Stimulated activated CD4-positive, alpha-beta T cell treated with anti-CD3 and anti-CD28 coated beads, Interleukin-2, amount 100 ng/mL, for 4 hours (primary cell): Measurements from ENCODE around the gene SNX18.
"Not testable (repeated sequence)": the region's sequence is repeated elsewhere in the genome, so short reads cannot be mapped to it uniquely, and the experiment has no call there.

ENCODE experiments used
- DNase-seq: peaks from one replicate; pipeline ENCODE4 v3.0.0-alpha.2; 2020; ENCODE audit warnings: low read depth

Gene SNX18

DNA sequence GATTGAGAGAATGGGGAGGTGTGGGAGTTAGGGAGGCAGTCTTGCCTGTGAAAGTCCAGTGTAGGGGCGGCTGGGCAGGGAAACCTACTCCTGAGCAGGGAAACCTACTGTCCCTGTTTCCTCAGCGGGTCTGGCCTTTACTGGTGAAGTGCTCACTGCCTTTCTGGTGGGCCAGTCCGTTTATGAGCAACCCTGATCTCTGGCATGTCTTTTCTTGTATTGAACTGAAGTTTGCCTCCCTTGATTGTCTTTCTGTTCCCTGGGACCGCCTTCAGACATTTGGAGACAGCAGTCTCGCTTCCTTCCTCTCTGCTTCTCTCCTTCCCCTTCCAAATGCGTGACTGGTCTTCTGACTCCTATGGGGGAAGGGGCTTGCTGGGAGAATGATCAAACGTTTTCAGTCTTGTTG is 2.9 kb downstream of the SNX18 start:
- DNase-seq, result no peak

DNA sequence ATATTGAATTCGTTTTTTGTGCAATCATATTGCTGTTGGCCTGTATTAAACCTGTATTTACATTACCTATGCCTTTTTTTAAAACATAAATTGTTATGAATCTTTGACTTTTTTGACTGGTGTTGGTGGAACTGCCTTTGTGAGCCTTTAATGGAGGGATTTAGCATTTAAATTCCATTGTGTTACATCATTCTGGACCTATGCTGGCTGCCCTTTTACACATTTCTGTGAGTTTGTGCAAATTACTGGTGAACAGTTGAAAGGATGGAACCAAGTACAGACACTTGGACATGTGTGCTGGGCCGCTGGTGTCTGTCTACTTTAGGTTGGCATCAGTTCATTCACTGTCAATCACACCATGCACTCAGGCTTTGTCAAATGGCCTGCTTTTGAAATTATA is 3.4 kb downstream of the SNX18 start:
- no peak for DNase-seq

DNA sequence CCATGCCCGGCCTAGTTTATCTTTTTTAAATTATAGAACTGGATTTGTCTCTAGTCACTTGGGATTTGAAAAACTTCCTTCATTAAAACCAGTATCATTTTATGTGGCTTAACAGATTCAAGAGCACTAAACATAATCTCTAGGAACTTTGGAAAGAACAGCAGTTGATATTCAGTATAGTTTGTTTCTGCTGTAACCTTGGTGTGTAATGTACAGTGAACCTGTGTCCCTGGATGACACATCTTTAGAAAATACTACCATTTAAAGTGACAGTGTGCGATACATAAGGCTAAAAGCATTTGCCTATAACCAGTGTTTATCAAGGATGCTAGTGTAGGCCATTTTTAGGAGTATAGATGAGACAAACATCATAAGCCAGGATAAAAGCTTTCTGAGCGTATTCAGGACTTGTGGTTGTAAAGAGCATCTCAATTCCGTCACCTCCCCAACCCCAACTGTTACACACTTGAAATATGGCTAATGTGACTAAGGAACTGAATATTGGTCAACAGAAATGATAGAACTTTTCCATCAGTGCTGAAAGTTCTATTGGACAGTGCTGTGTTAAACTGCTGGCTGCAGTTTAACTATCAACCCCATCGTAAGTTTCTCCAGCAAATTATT is 4.4 kb downstream of the SNX18 start:
- DNase-seq, result no peak

DNA sequence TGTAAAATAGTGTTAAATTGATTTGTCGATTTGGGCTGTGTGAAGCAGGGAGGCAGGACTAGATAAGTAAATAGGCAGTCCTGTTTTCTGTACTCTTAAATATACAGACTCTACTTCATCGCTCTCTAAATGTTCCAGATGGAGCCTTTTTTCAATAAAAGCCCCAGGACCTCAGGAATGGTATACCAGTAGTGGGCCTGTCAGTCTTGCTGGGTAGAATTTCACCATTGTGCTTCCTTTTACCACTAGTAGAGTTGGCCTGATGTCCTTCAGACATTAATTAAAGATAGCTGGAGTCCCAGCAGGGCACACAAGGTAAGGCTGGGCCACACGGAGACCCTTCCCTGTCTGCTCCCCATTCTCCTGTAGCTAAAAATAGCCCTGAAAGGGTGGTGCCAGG is 6.0 kb downstream of the SNX18 start:
- no peak for DNase-seq

DNA sequence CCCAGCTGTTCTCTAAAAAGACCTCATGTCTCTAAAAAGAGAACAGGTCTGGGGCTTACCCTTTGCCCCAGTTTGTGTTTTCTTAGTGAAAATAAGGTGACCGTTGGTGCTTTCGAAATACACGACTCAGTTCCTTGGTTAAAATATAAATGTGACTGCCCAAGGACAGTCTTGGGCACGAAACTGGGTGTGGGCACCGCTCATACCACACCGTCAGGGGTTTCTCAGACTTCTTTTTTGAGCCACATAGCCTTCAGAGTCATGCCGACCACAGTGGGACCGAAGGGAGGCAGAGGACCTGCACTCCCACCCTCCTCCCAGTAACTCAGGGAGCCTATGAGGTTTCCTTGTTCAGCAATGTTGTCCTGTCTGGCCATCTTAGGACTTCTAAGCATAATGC is 6.5 kb downstream of the SNX18 start:
- DNase-seq, result no peak

DNA sequence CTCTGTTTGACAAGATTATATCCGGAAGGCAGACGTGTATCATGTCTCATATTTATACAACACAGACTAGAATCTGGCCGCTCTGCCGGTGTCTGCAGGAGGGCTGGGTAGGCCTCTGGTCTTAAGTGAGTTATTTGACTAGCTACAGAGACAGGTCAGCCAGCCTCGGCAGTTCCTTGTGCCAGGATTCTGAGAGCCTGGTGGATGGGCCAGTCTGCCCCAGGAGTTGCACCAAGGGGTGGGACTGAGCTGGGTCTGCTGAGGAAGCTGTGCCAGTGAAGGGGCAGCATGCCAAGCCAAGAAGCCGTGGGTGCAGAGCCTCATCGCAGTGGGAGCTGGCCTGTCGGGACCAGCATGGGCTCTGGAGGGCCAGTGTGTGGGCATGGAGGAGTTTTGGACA is 7.1 kb downstream of the SNX18 start:
- no peak for DNase-seq

DNA sequence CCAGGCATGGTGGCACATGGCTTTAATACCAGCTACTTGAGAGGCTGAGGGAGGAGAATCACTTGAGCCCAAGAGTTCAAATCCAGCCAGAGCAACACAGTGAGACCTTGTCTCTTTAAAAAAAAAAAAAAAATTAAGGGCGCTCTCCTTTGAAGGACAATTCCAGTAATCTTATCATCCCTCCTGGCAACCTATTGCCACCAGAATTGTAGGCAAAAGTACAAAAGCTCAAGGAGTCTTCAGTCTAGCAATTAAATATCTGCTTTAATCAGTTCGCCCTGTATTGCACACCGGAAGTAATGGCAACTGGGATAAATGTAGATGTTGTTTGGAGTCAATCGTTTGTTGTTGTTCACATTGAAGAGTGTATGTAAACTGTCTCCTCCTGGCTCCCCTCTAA is 7.7 kb downstream of the SNX18 start:
- no peak for DNase-seq

DNA sequence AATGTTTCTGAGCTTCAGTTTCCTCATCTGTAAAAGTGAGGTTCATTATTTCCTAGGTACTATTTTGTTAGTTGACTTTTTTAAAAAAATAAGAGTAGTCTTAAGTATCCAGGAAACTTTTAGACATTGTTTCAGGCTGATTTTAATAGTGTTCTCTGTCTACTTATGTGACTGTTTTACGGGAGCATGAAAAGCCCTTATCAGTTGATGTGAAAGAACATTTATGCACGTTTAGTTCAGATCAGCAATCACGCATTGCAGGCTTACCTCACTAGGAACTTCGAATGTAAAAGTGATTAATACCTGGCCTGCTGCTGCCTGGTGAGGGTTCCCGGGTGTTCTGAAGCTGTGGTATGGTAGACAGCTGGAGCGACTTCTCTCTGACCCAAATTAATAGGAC is 8.1 kb downstream of the SNX18 start:
- no peak for DNase-seq

DNA sequence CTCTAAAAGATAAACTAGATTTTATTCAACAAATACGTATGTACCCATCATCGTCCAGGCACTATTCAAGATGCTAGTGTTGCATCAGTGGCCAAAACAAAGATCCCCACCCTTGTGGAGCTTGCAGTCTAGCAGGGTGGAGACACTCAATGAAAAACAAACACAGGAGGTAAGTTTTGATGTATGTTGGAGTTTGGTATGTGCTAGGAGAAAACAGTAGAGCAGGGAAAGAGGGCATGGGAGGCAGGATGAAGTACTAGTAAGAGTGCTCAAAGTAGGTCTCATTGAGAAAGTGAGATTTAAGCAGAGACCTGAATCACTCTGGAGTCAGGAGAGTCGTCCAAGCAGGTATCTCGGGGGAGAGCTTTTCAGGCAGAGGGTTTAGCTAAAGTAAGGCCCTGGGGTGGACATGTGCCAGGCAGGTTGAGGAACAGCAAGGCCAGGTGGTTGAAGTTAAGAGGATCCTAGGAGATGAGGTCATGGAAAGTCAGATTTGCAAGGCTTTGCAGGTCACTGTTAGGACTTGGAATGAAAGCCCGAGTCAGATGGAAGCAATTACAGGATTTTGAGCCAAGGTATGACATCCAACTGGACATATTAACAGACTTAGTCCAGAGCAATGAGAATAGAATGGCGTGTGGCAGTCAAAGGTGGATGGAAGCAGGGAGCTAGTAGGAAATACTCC is 9.2 kb downstream of the SNX18 start:
- no peak for DNase-seq

DNA sequence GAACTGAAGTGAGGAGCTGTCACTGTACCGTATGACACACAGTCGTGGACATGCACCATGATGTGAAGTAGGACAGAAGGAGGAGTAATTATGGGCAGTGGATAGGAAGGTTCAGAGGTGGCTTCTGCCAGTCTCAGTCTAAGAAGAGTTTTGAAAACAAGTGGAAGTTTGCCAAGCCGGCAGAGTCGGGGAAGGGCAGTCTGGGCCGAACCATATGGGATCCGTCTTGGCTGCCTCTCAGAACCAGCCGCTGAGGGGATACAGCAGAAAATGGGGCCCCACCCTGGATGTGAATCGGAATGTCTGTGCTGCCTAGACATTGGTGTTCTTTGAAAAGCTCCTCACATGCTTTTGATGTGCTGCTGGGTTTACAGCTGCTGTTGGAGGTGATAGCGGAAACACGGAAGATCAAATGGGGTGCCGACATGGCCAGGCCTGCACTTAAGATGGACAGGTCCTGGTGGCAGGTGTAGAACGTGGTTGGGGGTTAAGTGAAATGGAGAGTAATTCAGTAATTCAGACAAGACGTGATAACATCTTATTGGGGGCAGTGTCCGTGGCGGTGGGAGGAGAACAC is 11.2 kb downstream of the SNX18 start:
- DNase-seq, result no peak

DNA sequence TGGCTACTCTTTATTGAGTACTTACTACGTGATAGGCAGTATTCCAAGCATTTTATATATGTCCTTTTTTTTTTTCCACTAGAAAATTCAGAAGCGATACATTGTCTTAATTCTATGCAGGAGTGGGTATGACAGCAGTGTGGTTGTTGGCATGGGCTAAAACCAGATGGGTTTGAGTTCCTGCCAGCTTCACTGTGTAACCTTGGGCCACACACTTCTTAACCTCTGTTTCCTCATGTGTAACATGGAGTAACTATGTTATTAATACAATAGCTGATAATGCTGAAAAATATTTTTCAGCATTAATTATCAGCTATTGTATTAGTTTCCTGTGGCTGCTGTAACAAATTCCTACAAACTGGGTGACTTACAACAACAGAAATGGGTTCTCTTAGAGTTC is 12.0 kb downstream of the SNX18 start:
- no peak for DNase-seq

DNA sequence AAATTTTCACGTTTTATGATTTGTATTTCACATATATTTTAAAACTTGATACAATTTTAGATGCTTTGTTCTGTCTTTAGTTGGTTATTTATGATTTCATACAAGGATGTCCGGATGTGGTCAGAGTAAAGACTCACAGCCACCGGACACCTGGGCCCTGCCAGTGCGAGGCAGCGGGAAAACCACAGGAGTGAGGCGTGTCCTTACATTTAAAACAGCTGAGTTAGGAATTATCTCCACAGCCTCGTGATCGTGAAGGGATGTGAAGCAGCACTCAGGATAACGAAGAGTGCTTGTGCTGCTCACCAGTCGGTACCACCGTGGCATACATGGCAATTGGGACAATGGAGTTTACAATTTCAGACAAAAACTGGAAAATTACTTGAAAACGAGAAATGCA is 14.0 kb downstream of the SNX18 start:
- DNase-seq, result no peak

DNA sequence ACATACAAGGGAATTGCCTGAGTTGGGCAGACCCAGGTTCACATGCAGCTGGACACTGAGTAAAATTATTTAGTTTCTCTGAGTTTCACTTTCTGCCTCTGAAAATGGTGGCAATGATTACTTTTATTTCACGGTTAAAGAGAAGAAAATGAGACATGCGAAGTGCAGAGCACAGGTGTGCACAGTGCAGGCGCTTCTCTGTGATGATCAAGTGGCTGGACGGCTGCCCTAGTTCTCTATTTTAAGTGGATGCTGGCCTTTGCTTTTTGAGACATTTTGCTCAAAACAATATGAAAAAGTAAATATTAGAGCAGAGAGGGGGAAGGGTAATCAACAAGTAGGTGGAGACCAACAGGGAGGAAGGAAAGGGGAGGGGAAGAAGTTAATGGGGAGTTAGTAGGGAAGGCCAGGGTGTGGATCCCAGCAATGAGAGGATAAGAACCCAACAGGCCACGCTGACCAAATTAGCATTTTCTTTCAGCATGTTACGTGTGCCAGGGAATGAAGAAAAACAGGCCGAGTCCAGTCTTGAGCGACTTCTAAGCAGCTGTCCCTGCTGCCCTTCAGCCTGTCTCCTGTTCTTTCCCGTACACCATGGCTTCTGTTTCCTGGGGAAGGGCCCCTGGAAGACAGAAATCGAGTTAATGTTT is 16.1 kb downstream of the SNX18 start:
- no peak for DNase-seq

DNA sequence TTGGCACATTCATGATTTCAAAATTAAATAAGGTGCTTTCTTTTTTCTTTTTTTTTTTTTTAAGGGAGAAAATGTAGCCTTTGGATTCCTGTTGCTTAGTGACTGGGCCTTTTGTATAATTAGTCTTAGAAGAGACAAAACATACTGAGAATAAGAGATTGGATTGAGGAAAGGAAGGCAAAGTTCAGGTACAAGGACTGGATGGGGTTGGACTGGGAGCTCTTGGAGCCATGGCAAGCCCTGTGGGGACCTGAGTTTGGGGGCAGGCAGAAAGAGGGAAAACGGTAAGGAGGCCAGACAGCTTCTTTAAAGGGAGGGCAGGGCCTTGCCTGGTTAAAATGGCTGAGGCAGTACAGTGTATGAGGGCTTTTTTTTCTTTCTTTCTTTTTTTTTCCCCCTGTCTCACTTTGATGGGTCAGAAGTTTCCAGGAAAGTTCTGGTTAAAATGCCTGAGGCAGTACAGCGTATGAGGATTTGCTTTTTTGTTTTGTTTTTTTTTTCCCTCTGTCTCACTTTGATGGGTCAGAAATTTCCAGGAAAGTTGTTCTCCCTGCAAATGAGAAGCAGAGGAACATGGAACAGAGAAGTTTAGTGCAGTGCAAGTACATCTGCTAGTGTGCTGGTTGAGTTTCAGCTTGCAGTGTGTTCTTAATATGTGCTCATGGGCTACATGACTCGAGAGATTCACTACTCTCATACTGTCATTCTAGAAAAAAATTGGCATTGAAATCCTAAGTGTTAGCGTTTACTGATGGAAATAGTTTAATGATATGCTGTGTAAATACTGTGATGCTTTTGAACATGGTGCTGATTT is 16.8 kb downstream of the SNX18 start:
- DNase-seq, result no peak

DNA sequence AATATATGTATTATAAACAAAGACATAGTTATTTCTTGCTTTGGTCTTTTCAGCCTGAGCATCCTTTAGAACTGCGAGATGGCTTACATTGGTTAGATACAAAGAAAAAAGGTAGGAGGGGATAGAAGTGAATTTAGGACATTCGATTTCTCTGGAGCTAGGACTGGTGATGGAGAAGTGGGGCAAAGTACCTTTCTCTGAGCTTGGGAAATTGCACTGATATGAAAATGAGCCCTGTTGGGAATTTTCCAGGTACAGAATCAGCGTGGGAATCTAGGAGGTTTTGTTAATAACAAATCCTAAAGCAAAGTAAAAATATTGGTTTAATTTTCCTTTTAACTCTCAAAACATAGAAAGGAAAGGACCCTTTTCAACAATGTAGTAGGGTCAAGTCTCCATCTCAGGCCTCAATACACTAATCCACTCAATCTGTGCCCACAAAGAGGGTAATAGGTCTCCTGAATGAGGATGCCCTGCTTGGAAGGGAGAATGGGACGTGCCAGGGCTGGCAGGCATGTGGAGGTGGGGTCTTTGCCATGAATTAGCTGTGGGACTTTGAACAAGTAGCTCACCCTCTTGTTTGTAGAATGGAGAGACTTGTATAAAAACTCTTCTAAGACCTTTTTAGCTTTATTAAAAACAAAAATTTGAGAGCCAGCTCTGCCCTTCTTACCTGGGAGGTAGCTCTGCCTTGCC is 17.7 kb downstream of the SNX18 start:
- no peak for DNase-seq

DNA sequence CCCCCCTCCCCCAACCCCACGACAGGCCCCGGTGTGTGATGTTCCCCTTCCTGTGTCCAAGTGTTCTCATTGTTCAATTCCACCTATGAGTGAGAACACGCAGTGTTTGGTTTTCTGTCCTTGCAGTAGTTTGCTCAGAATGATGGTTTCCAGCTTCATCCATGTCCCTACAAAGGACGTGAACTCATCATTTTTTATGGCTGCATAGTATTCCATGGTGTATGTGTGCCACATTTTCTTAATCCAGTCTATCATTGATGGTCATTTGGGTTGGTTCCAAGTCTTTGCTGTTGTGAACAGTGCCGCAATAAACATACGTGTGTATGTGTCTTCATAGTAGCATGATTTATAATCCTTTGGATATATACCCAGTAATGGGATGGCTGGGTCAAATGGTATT is 18.8 kb downstream of the SNX18 start:
- DNase-seq, result not testable (repeated sequence)

DNA sequence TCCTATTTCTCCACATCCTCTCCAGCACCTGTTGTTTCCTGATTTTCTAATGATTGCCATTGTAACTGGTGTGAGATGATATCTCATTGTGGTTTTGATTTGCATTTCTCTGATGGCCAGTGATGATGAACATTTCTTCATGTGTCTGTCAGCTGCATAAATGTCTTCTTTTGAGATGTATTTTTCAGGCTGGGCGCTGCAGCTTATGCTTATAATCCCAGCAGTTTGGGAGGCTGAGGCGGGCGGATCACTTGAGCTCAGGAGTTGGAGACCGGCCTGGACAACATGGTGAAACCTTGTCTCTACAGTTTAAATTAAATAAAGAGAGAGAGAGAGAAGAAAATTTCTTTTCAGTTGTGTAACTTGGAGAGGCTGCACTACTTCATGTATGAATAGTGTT is 19.3 kb downstream of the SNX18 start:
- not testable (repeated sequence) for DNase-seq

DNA sequence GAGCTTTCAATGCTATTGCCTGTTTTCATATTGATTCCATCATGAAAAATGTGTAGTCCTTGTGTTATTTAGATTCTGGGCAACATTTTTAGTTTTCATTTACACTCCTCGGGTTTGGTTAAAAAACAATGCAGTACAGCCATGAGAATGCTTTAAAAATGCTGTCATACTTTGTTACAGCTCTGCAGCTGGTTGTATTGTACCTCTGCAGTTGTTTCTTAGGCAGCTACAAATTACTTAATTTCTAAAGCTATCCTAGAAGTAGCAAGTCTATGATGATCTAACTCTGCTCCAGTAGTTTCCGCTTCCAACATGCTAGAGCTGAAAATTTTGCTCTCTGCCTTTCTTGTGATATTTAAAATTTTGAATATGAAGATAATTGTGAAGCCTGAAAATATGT is 20.2 kb downstream of the SNX18 start:
- DNase-seq, result no peak

DNA sequence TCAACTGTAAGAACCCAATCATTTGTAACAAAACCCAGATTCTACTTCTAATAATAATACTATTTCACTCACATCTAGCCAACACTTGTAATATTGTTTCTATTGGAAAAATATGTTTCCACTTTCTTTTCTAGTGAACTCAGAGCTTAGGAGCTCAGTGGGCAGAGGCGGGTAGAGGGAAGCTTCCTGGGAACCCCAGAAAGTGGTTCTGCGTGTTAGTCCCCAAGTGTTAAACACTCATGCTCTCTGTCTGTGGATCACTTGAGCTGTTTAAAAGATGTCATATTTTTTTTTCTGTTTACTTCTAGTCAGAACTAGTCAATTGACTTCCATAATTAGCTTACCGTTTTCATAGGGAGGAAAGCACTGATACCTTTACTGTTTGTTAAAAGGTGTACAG is 20.6 kb downstream of the SNX18 start:
- no peak for DNase-seq

DNA sequence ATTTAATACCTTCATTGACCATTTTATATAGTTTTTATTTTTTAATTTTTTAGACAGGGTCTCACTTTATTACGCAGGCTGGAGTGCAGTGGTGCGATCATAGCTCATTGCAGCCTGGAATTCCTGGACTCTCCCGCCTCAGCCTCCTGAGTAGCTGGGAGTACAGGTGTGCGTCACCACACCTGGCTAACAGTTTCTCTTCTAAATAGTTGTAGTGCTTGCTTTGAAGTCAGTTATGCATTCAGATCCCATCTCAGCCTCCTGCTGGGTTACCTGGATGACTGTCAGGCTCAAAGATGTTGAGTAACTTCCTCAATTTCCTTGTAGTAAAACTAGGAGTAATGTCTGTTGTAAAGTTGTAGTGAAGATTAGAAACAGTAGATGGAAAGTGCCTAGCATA is 21.4 kb downstream of the SNX18 start:
- DNase-seq, result no peak

DNA sequence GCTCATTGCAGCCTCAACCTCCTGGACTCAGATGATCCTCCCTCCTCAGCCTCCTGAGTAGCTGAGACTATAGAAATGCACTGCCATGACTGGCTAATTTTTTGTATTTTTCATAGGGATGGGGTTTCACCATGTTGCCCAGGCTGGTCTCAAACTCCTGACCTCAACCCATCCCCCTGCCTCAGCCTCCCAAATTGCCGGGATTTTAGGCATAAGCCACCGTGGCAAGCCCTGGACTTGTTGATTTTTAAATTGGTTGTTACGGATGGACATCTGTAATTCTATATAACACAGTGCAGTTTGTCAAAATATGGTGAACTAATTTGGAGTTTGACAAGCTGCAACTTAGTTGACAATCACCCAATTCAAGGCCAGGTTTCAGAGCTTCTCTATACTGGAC is 22.7 kb downstream of the SNX18 start:
- DNase-seq, result no peak
